ENCODE results near the gene CCDC180. TPM values are rescaled to one million over a fixed set of nuclear protein-coding genes. Genes with fewer than 3 reads are reported as not detected.

CCDC180 gene
- total RNA-seq, 2 donors from 2014 or later: 4.9 to 10.9 TPM

- DNase-seq: no peak
- Histone ChIP-seq H3K4me1 (ENCODE audit: control insufficient read depth, insufficient read depth, low read length) (peaks cover 5% of the 10 kb centered on the region), H3K36me3 (ENCODE audit: control insufficient read depth, insufficient read depth, low read length) (no peaks in the 10 kb centered on the region), H3K27me3 (ENCODE audit: control insufficient read depth, insufficient read depth, low read length, poor library complexity, severe bottlenecking) (no peaks in the 10 kb centered on the region), H3K9me3 (ENCODE audit: control insufficient read depth, low read length) (no peaks in the 10 kb centered on the region), H3K4me3 (ENCODE audit: low read length) (no peak overlapping the region), H3K27ac (ENCODE audit: low read depth, low read length) (no peak overlapping the region), H3K9ac (ENCODE audit: extremely low read depth, low read length, poor library complexity, severe bottlenecking) (no peak overlapping the region)
- Mint-ChIP-seq H3K4me3 (no peak overlapping the region), H3K36me3 (ENCODE audit: low read depth) (no peaks in the 10 kb centered on the region), H3K4me1 (peaks cover 6% of the 10 kb centered on the region), H3K27me3 (ENCODE audit: insufficient read depth) (no peaks in the 10 kb centered on the region), H3K27ac (no peak overlapping the region), H3K9me3 (no peaks in the 10 kb centered on the region)
- TF ChIP-seq CTCF (conservative IDR thresholded peaks at IDR 0.05): no peak
- WGBS, 2 experiments (ENCODE audit: insufficient coverage in 1 of 2, insufficient read length in 1 of 2): 70 to 89% methylated on average over 2 to 4 of the region's 4 CpGs
Measured at GRCh38 chr9:97321691-97322090, 14.2 kb downstream of the CCDC180 start.

- Mint-ChIP-seq H3K4me1 (peaks cover 6% of the 10 kb centered on the region), H3K4me3 (no peak overlapping the region), H3K9me3 (no peaks in the 10 kb centered on the region), H3K36me3 (ENCODE audit: low read depth) (no peaks in the 10 kb centered on the region), H3K27me3 (ENCODE audit: insufficient read depth) (no peaks in the 10 kb centered on the region), H3K27ac (no peak overlapping the region)
- no peaks in the 10 kb centered on the region for H3K9me3 ChIP-seq (ENCODE audit: control insufficient read depth, low read length)
- DNase-seq: no peak
- H3K27me3 ChIP-seq (ENCODE audit: control insufficient read depth, insufficient read depth, low read length, poor library complexity, severe bottlenecking): no peaks in the 10 kb centered on the region
- no peak overlapping the region for H3K9ac ChIP-seq (ENCODE audit: extremely low read depth, low read length, poor library complexity, severe bottlenecking)
- no peak overlapping the region for H3K27ac ChIP-seq (ENCODE audit: low read depth, low read length)
- no peaks in the 10 kb centered on the region for H3K36me3 ChIP-seq (ENCODE audit: control insufficient read depth, insufficient read depth, low read length)
- H3K4me3 ChIP-seq (ENCODE audit: low read length): no peak overlapping the region
- no peak for TF ChIP-seq CTCF (conservative IDR thresholded peaks at IDR 0.05)
- peaks cover 5% of the 10 kb centered on the region for H3K4me1 ChIP-seq (ENCODE audit: control insufficient read depth, insufficient read depth, low read length)
- 88 to 96% methylated on average over 1 of the region's 1 CpG for WGBS, 2 experiments (ENCODE audit: insufficient coverage in 1 of 2, insufficient read length in 1 of 2)
Measured at GRCh38 chr9:97322105-97322504, 14.6 kb downstream of the CCDC180 start.

GRCh38 chr9:97324954-97325353 lies 17.5 kb downstream of the CCDC180 start:
- H3K4me1 Mint-ChIP-seq: peaks cover 6% of the 10 kb centered on the region
- TF ChIP-seq CTCF (conservative IDR thresholded peaks at IDR 0.05): no peak
- peaks cover 2% of the 10 kb centered on the region for H3K27me3 Mint-ChIP-seq (ENCODE audit: insufficient read depth)
- H3K36me3 Mint-ChIP-seq (ENCODE audit: low read depth): no peaks in the 10 kb centered on the region
- Histone ChIP-seq H3K9ac (ENCODE audit: extremely low read depth, low read length, poor library complexity, severe bottlenecking) (no peak overlapping the region), H3K27me3 (ENCODE audit: control insufficient read depth, insufficient read depth, low read length, poor library complexity, severe bottlenecking) (no peaks in the 10 kb centered on the region), H3K27ac (ENCODE audit: low read depth, low read length) (no peak overlapping the region), H3K4me1 (ENCODE audit: control insufficient read depth, insufficient read depth, low read length) (peaks cover 5% of the 10 kb centered on the region), H3K4me3 (ENCODE audit: low read length) (no peak overlapping the region), H3K9me3 (ENCODE audit: control insufficient read depth, low read length) (no peaks in the 10 kb centered on the region), H3K36me3 (ENCODE audit: control insufficient read depth, insufficient read depth, low read length) (no peaks in the 10 kb centered on the region)
- WGBS, 2 experiments (ENCODE audit: insufficient coverage in 1 of 2, insufficient read length in 1 of 2): 86 to 96% methylated on average over 3 to 5 of the region's 5 CpGs
- DNase-seq: no peak
- H3K4me3 Mint-ChIP-seq: no peak overlapping the region
- no peaks in the 10 kb centered on the region for H3K9me3 Mint-ChIP-seq
- no peak overlapping the region for H3K27ac Mint-ChIP-seq
